Glutamatergic neuron (in vitro differentiated cells): ENCODE measurements around the gene MCTP2. TPM values are rescaled to one million over a fixed set of nuclear protein-coding genes. Genes with fewer than 3 reads are reported as not detected.

Experiments used
- DNase-seq: peaks from one replicate; pipeline ENCODE4 v3.0.0; 2022
- H3K27ac Mint-ChIP-seq: one replicate; pipeline ENCODE4 v1.8.0; 2020; ENCODE audit warnings: mild to moderate bottlenecking, mixed read lengths, inconsistent platforms; ENCODE audit not compliant: unreplicated experiment
- H3K27me3 Mint-ChIP-seq: one replicate; pipeline ENCODE4 v1.8.0; 2020; ENCODE audit warnings: mild to moderate bottlenecking, moderate library complexity, mixed read lengths, inconsistent platforms; ENCODE audit not compliant: unreplicated experiment
- H3K36me3 Mint-ChIP-seq: one replicate; pipeline ENCODE4 v1.8.0; 2020; ENCODE audit warnings: mild to moderate bottlenecking, mixed read lengths, inconsistent platforms; ENCODE audit not compliant: unreplicated experiment
- H3K4me1 Mint-ChIP-seq: one replicate; pipeline ENCODE4 v1.8.0; 2020; ENCODE audit warnings: mild to moderate bottlenecking, low read depth, mixed read lengths, inconsistent platforms; ENCODE audit not compliant: unreplicated experiment
- H3K4me3 Mint-ChIP-seq: one replicate; pipeline ENCODE4 v1.8.0; 2020; ENCODE audit warnings: mild to moderate bottlenecking, mixed read lengths, inconsistent platforms; ENCODE audit not compliant: unreplicated experiment
- H3K9me3 Mint-ChIP-seq: one replicate; pipeline ENCODE4 v1.8.0; 2020; ENCODE audit warnings: mild to moderate bottlenecking, moderate library complexity, mixed read lengths, inconsistent platforms; ENCODE audit not compliant: unreplicated experiment
- total RNA-seq: library from RNA; stranded (reverse); fragmentation: NEBNext Ultra II Directional; extraction: Animal tissue kit (Norgen Biotek cat#: 25700); gene quantifications from one replicate; pipeline ENCODE4 v1.2.1, GENCODE V29; 2021; ENCODE audit not compliant: unreplicated experiment
- TF ChIP-seq, protein P1 (sequence below): fragments of 200-600 bp; sonication (generic); IDR thresholded peaks from one replicate; pipeline ENCODE4 v1.5.0; 2021; ENCODE audit not compliant: partially characterized antibody, unreplicated experiment

MCTP2 gene
- total RNA-seq, 1 donor from 2014 or later: 0.44 TPM

DNA sequence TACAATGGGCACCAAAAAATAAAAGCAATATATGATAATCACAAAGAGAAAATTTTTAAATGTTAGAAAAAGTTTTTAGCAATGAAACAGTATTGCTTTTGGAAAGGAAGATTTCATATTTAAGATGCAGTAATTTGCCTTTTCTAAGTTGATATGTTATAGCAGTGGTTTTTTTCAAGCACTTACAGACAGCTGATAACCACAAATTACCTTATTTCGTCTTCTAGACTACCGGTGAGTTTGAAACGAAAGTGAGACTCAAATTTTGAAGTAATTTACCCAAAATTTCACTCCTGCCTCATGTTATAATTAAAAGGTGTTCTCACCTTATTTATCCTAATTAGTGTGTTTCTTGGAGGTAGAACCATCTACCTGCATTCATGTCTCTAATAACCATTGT lies 207.8 kb downstream of the MCTP2 start:
- Mint-ChIP-seq H3K27ac (no peak overlapping the region), H3K4me1 (peaks cover 22% of the 10 kb centered on the region), H3K36me3 (no peaks in the 10 kb centered on the region), H3K4me3 (no peak overlapping the region), H3K27me3 (peaks cover 5% of the 10 kb centered on the region), H3K9me3 (peaks cover 7% of the 10 kb centered on the region)
- no peak for DNase-seq
- TF ChIP-seq, protein P1, sequence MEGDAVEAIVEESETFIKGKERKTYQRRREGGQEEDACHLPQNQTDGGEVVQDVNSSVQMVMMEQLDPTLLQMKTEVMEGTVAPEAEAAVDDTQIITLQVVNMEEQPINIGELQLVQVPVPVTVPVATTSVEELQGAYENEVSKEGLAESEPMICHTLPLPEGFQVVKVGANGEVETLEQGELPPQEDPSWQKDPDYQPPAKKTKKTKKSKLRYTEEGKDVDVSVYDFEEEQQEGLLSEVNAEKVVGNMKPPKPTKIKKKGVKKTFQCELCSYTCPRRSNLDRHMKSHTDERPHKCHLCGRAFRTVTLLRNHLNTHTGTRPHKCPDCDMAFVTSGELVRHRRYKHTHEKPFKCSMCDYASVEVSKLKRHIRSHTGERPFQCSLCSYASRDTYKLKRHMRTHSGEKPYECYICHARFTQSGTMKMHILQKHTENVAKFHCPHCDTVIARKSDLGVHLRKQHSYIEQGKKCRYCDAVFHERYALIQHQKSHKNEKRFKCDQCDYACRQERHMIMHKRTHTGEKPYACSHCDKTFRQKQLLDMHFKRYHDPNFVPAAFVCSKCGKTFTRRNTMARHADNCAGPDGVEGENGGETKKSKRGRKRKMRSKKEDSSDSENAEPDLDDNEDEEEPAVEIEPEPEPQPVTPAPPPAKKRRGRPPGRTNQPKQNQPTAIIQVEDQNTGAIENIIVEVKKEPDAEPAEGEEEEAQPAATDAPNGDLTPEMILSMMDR: no peak

DNA sequence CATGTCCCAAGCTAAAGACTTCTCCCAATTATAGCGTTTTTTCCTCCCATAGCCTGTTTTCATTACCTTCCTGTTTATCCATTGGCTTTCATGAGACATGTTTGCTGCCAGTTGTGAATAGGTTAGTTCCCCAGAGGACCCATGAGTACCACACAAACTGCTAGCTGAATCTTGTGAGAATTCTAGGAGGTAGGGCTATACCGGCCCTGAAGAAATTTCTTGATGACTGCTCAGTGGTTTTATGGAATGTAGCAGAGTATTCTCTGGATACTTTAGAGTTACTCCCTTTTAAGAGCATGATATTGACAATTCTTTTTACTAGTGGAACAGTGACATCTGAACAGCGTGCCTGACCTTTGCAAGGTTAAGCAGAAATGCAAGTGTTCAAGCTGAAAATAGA lies 210.4 kb downstream of the MCTP2 start:
- Mint-ChIP-seq H3K27me3 (peaks cover 5% of the 10 kb centered on the region), H3K36me3 (no peaks in the 10 kb centered on the region), H3K4me3 (no peak overlapping the region), H3K4me1 (peaks cover 25% of the 10 kb centered on the region), H3K9me3 (peaks cover 7% of the 10 kb centered on the region), H3K27ac (peak overlapping the region; percentile 81)
- TF ChIP-seq, protein P1: no peak
- DNase-seq: no peak

DNA sequence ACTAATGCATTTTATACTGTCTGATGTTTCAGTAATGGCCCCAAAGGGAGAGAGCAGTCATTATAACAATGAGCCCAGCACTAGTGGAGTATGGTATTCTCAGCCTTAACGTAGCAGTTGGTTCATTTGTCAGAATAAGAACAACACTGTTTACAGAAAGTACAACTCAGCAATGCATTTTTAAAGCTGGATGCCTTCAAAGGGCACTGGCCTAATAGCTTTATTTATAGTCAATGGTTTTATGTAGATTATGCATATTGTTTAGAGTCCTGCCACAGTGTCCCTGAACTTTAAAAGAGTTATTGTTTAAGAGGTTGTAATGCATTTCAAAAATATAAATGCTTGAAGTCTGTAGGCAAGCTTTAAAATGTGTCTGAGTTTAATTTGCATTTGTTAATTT lies 211.1 kb downstream of the MCTP2 start:
- Mint-ChIP-seq H3K27me3 (peaks cover 5% of the 10 kb centered on the region), H3K4me1 (peaks cover 25% of the 10 kb centered on the region), H3K27ac (peak overlapping the region; percentile 81), H3K36me3 (no peaks in the 10 kb centered on the region), H3K4me3 (peak overlapping the region; percentile 63), H3K9me3 (peaks cover 7% of the 10 kb centered on the region)
- TF ChIP-seq, protein P1: no peak
- no peak for DNase-seq

DNA sequence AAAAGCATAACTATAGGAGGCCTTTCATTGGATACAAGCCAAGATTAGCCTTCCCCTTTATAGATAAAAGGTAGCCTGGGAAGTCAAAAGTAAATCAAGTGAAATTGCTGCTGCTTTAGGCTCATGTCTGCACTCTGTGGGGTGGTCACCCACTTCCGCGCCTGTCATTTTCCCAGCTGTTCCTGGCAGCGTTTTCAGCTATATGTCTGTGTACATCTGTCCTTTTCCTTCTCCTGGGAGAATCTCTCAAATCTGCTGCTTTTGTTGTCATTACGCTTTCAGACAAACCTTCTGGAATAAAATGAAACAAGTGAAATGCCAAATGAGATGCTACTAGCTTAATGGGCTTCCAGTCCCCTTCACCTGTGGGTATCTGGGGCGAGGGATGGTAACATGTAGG lies 211.8 kb downstream of the MCTP2 start:
- DNase-seq: peak; percentile 31
- H3K9me3 Mint-ChIP-seq: peaks cover 7% of the 10 kb centered on the region
- peak overlapping the region; percentile 95 for H3K27ac Mint-ChIP-seq
- H3K4me3 Mint-ChIP-seq: peak overlapping the region; percentile 54
- TF ChIP-seq, protein P1: no peak
- no peaks in the 10 kb centered on the region for H3K36me3 Mint-ChIP-seq
- peaks cover 25% of the 10 kb centered on the region for H3K4me1 Mint-ChIP-seq
- peaks cover 5% of the 10 kb centered on the region for H3K27me3 Mint-ChIP-seq

DNA sequence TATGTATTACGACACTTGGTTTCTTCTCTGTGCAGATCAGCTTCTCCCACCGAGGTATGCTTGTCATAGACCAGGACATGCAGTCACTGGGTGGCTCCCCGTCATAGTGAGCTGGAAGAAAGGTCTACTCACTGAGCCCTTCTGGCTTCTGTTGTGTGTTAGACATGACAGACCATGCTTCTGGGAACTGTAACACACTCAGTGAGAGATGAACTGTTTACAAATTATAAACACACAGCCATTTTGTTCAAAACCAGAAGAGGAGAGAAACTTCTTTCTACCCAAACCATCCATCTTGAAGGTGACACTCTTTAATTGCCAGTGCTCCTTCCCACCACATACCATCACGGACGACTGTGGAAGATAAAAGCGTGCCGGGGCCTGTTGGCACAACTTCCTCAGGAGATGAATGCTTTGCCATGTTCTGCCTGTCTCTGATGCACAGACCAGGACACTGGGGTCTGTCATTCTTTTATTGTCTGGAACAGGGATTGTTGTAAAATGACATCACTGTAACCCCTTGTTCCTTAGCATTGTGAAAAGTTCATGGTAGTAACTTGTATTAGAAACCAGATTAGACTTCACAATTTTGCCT lies 214.3 kb downstream of the MCTP2 start:
- Mint-ChIP-seq H3K36me3 (no peaks in the 10 kb centered on the region), H3K4me3 (no peak overlapping the region), H3K27ac (no peak overlapping the region)

More for the DNA sequence above, 214.3 kb downstream of the MCTP2 start:
- Mint-ChIP-seq H3K27me3 (peaks cover 5% of the 10 kb centered on the region), H3K4me1 (peaks cover 25% of the 10 kb centered on the region), H3K9me3 (peaks cover 7% of the 10 kb centered on the region)
- no peak for DNase-seq
- TF ChIP-seq, protein P1: no peak
